MM.1S (cell line): ENCODE measurements around the gene SLC37A2.

Experiments
- EZH2 ChIP-seq: fragments of 300-600 bp; sonication (generic); optimal IDR thresholded peaks from 2 replicates; pipeline ENCODE3; 2017; ENCODE audit warnings: low read depth, mild to moderate bottlenecking, antibody characterized with exemption, low read length, mixed read lengths
- EZH2phosphoT487 ChIP-seq: fragments of 300-600 bp; sonication (generic); IDR thresholded peaks from 2 replicates; pipeline ENCODE4 v1.6.1; 2018; ENCODE audit warnings: antibody characterized with exemption, low read length
- TF ChIP-seq, protein P1 (sequence below): fragments of 300-600 bp; sonication (generic); IDR thresholded peaks from 2 replicates; pipeline ENCODE4 v1.5.1; 2016; ENCODE audit warnings: antibody characterized with exemption, low read length, mixed read lengths

DNA sequence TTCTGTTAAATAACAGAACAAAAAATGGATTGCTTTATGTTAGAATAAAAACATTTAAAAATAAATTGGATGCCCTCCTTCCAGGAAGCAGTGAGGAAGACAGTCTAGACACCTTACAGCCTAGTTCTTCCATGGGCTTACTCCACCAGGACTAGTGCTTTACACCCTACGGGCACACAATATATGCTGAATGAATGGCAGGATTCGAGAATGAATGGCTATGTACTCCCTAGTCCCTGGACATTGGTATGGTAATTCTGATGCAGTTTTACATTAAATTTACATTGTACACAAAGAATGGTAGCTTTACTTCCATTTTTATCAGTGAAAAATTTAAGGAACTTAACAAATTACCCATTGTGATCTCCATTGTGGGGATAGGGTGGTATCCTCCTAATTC lies 31.6 kb downstream of the SLC37A2 start:
- TF ChIP-seq, protein P1, sequence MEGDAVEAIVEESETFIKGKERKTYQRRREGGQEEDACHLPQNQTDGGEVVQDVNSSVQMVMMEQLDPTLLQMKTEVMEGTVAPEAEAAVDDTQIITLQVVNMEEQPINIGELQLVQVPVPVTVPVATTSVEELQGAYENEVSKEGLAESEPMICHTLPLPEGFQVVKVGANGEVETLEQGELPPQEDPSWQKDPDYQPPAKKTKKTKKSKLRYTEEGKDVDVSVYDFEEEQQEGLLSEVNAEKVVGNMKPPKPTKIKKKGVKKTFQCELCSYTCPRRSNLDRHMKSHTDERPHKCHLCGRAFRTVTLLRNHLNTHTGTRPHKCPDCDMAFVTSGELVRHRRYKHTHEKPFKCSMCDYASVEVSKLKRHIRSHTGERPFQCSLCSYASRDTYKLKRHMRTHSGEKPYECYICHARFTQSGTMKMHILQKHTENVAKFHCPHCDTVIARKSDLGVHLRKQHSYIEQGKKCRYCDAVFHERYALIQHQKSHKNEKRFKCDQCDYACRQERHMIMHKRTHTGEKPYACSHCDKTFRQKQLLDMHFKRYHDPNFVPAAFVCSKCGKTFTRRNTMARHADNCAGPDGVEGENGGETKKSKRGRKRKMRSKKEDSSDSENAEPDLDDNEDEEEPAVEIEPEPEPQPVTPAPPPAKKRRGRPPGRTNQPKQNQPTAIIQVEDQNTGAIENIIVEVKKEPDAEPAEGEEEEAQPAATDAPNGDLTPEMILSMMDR = no peak
- TF ChIP-seq EZH2 (no peak), EZH2phosphoT487 (no peak)
